H1 (cell line): ENCODE results near the gene IFI16. TPM values are rescaled to one million over a fixed set of nuclear protein-coding genes. Genes with fewer than 3 reads are reported as not detected.

ENCODE experiments used
- CTCF ChIA-PET: fragments of 300-600 bp; sonication (Branson Sonifier 250); formaldehyde crosslinking; loops from one replicate; lab custom pipeline; 2021; ENCODE audit not compliant: partially characterized antibody; lab: Charles Lee
- POLR2A ChIA-PET: fragments of 300-600 bp; sonication (Branson Sonifier 250); formaldehyde crosslinking; loops from one replicate; lab custom pipeline; 2021; ENCODE audit warnings: inconsistent platforms; ENCODE audit not compliant: partially characterized antibody; lab: Charles Lee
- DNase-seq, 2 experiments: peaks; one replicate each; pipeline versions ENCODE4 v3.0.0 to v3.0.0-alpha.2; 2010 to 2022; ENCODE audit warnings: low spot score in 2 of 2, low read depth in 1 of 2, mixed read lengths in 1 of 2
- FAIRE-seq: peaks from 2 replicates; lab custom pipeline; 2011; peaks lifted over from hg19 to GRCh38; lab: Jason Lieb, UNC
- H2AFZ ChIP-seq: 2 replicates; pipeline ENCODE4 v1.8.1; 2012; ENCODE audit warnings: low read length, inconsistent platforms
- H2AK5ac ChIP-seq: 2 replicates; pipeline ENCODE4 v1.6.1; 2013; ENCODE audit warnings: low read depth, low read length
- H2BK120ac ChIP-seq: replicated peaks from 2 replicates; pipeline ENCODE3; 2013; ENCODE audit warnings: low read depth, low read length, inconsistent platforms
- H2BK12ac ChIP-seq: 2 replicates; pipeline ENCODE4 v1.6.1; 2013; ENCODE audit warnings: low read depth, low read length
- H2BK15ac ChIP-seq: 2 replicates; pipeline ENCODE4 v1.6.1; 2013; ENCODE audit warnings: low read length
- H2BK20ac ChIP-seq: 2 replicates; pipeline ENCODE4 v1.6.1; 2013; ENCODE audit warnings: low read length
- H2BK5ac ChIP-seq: 2 replicates; pipeline ENCODE4 v1.6.1; 2013; ENCODE audit warnings: low read depth, low read length
- H3K14ac ChIP-seq: 2 replicates; pipeline ENCODE4 v1.6.1; 2013; ENCODE audit warnings: inconsistent platforms; ENCODE audit not compliant: insufficient read length
- H3K18ac ChIP-seq: 2 replicates; pipeline ENCODE4 v1.6.1; 2013; ENCODE audit warnings: low read length; ENCODE audit errors: extremely low read depth
- H3K23ac ChIP-seq: 2 replicates; pipeline ENCODE4 v1.6.1; 2013; ENCODE audit warnings: inconsistent platforms; ENCODE audit not compliant: insufficient read length
- H3K23me2 ChIP-seq: 2 replicates; pipeline ENCODE4 v1.6.1; 2013; ENCODE audit warnings: low read depth, low read length
- H3K27ac ChIP-seq: 2 replicates; pipeline ENCODE4 v1.6.1; 2011; ENCODE audit warnings: low read depth, low read length, inconsistent platforms
- H3K27me3 ChIP-seq, 4 experiments: replicated peaks in 1 of 4; 1 replicate in 1 of 4; 2 replicates in 3 of 4; pipeline versions ENCODE4 v1.6.1 to v1.8.1; 2011 to 2013; ENCODE audit warnings: low read length in 3 of 4, mild to moderate bottlenecking in 3 of 4, inconsistent platforms in 2 of 4, mixed read lengths in 2 of 4, moderate library complexity in 1 of 4; ENCODE audit not compliant: control insufficient read depth in 3 of 4, insufficient read depth in 3 of 4; ENCODE audit errors: extremely low read depth in 1 of 4
- H3K36me3 ChIP-seq, 4 experiments: 2 replicates each; pipeline versions ENCODE4 v1.6.1 to v1.8.1; 2011 to 2013; ENCODE audit warnings: mild to moderate bottlenecking in 4 of 4, low read length in 3 of 4, moderate library complexity in 2 of 4, control low read depth in 1 of 4, inconsistent platforms in 1 of 4; ENCODE audit not compliant: insufficient read depth in 4 of 4, control insufficient read depth in 2 of 4
- H3K4ac ChIP-seq: replicated peaks from 2 replicates; pipeline ENCODE3; 2013; ENCODE audit warnings: low read length, low read depth, mixed read lengths, inconsistent platforms; ENCODE audit not compliant: insufficient read length
- H3K4me1 ChIP-seq, 4 experiments: replicated peaks in 1 of 4; 1 replicate in 1 of 4; 2 replicates in 3 of 4; pipeline versions ENCODE4 v1.6.1 to v1.8.1; 2011 to 2013; ENCODE audit warnings: low read length in 3 of 4, inconsistent platforms in 2 of 4, mixed read lengths in 1 of 4; ENCODE audit not compliant: insufficient read depth in 4 of 4, control insufficient read depth in 3 of 4
- H3K4me2 ChIP-seq, 2 experiments: 2 replicates each; pipeline versions ENCODE4 v1.6.1 to v1.8.1; 2011 to 2013; ENCODE audit warnings: low read depth in 2 of 2, low read length in 2 of 2, control low read depth in 1 of 2, inconsistent platforms in 1 of 2, mild to moderate bottlenecking in 1 of 2; ENCODE audit not compliant: insufficient read depth in 1 of 2
- H3K4me3 ChIP-seq, 4 experiments: fragments of 200-600, 300-600 bp in 1 of 4; sonication (generic), shearing (Covaris generic), sonication (Bioruptor Twin) in 1 of 4; 2 replicates each; pipeline versions ENCODE4 v1.5.1 to v1.8.1; 2011 to 2016; ENCODE audit warnings: low read length in 4 of 4, low read depth in 3 of 4, control low read depth in 2 of 4, inconsistent platforms in 2 of 4, mild to moderate bottlenecking in 2 of 4, mixed read lengths in 1 of 4, moderate library complexity in 1 of 4; ENCODE audit not compliant: insufficient read depth in 2 of 4; ENCODE audit errors: extremely low read depth in 1 of 4
- H3K56ac ChIP-seq: replicated peaks from 2 replicates; pipeline ENCODE3; 2013; ENCODE audit warnings: low read depth, mild to moderate bottlenecking, mixed read lengths, low read length, inconsistent platforms; ENCODE audit not compliant: insufficient read length
- H3K79me1 ChIP-seq: 2 replicates; pipeline ENCODE4 v1.6.1; 2013; ENCODE audit warnings: low read depth, low read length, control low read depth
- H3K79me2 ChIP-seq, 2 experiments: 2 replicates each; pipeline versions ENCODE4 v1.6.1 to v1.8.1; 2012 to 2013; ENCODE audit warnings: low read length in 2 of 2, mild to moderate bottlenecking in 2 of 2, inconsistent platforms in 1 of 2; ENCODE audit not compliant: insufficient read depth in 2 of 2, control insufficient read depth in 1 of 2
- H3K9ac ChIP-seq, 4 experiments: replicated peaks in 1 of 4; 1 replicate in 1 of 4; 2 replicates in 3 of 4; pipeline versions ENCODE4 v1.6.1 to v1.8.1; 2011 to 2013; ENCODE audit warnings: low read depth in 3 of 4, low read length in 3 of 4, control low read depth in 2 of 4, mild to moderate bottlenecking in 2 of 4, moderate library complexity in 2 of 4, inconsistent platforms in 1 of 4; ENCODE audit errors: extremely low read depth in 1 of 4
- H3K9me3 ChIP-seq, 2 experiments: 2 replicates each; pipeline versions ENCODE4 v1.6.1 to v1.8.1; 2012 to 2013; ENCODE audit warnings: mild to moderate bottlenecking in 2 of 2, moderate library complexity in 2 of 2, control low read depth in 1 of 2, inconsistent platforms in 1 of 2, low read depth in 1 of 2, low read length in 1 of 2, mixed read lengths in 1 of 2; ENCODE audit not compliant: insufficient read depth in 2 of 2
- H4K20me1 ChIP-seq, 2 experiments: replicated peaks in 1 of 2; 2 replicates each; pipeline versions ENCODE3 to v1.8.1; 2011 to 2013; ENCODE audit warnings: inconsistent platforms in 2 of 2, low read length in 2 of 2, mild to moderate bottlenecking in 1 of 2; ENCODE audit not compliant: insufficient read depth in 2 of 2, control insufficient read depth in 1 of 2
- H4K5ac ChIP-seq: 2 replicates; pipeline ENCODE4 v1.6.1; 2013; ENCODE audit warnings: low read length, low read depth, mixed read lengths, inconsistent platforms; ENCODE audit not compliant: insufficient read length
- H4K8ac ChIP-seq: 2 replicates; pipeline ENCODE4 v1.8.0; 2013; ENCODE audit warnings: mild to moderate bottlenecking, moderate library complexity, low read length, inconsistent platforms; ENCODE audit not compliant: insufficient read depth; ENCODE audit errors: extremely low read depth
- H4K91ac ChIP-seq: replicated peaks from 2 replicates; pipeline ENCODE3; 2013; ENCODE audit warnings: low read length, mixed read lengths, inconsistent platforms; ENCODE audit not compliant: insufficient read length
- HDAC2 ChIP-seq, 2 experiments: fragments of 300-600 bp in 1 of 2; sonication (generic) in 1 of 2; IDR thresholded peaks; 2 replicates each; pipeline ENCODE4 v1.6.1; 2011 to 2012; ENCODE audit warnings: low read depth in 2 of 2, low read length in 2 of 2, mild to moderate bottlenecking in 2 of 2, moderate library complexity in 2 of 2, borderline replicate concordance in 1 of 2, inconsistent platforms in 1 of 2
- HDAC6 ChIP-seq: IDR thresholded peaks from one replicate; pipeline ENCODE4 v1.7.1; 2012; ENCODE audit warnings: low read depth, mild to moderate bottlenecking, inconsistent platforms, low read length, moderate library complexity
- KDM4A ChIP-seq: IDR thresholded peaks from one replicate; pipeline ENCODE4 v1.7.1; 2012; ENCODE audit warnings: low read depth, mild to moderate bottlenecking, moderate library complexity, low read length, inconsistent platforms; ENCODE audit not compliant: severe bottlenecking
- NRF1 ChIP-seq: IDR thresholded peaks from 2 replicates; pipeline ENCODE4 v1.6.1; 2011; ENCODE audit warnings: mild to moderate bottlenecking, low read depth, low read length, improper control_type of control experiment
- POU5F1 ChIP-seq: IDR thresholded peaks from 2 replicates; pipeline ENCODE4 v1.6.1; 2011; ENCODE audit warnings: low read depth, mild to moderate bottlenecking, low read length, moderate library complexity
- WGBS, 2 experiments: shearing (Covaris generic) in 1 of 2; methylation state at CpG; one replicate each; pipeline versions ENCODE4 v1.1.6 to v1.1.7; 2013 to 2015; ENCODE audit warnings: low lambda C conversion rate in 2 of 2, mixed read lengths in 2 of 2, inconsistent platforms in 1 of 2, low coverage in 1 of 2, missing lambda C conversion rate in 1 of 2; ENCODE audit not compliant: insufficient replicate concordance in 2 of 2, insufficient coverage in 1 of 2, insufficient read length in 1 of 2; ENCODE audit errors: extremely low coverage in 1 of 2, missing lambda C conversion rate in 1 of 2; 5-methylcytosine and 5-hydroxymethylcytosine counted together
- polyA plus RNA-seq, 7 experiments: library from polyadenylated mRNA; depleted of rRNA in 3 of 7; stranded (reverse) in 5 of 7; unstranded in 2 of 7; fragments of >200 nt in 5 of 7; fragments of 200-250 nt in 2 of 7; gene quantifications; 1 replicate in 5 of 7; 2 replicates in 1 of 7; 4 replicates in 1 of 7; pipeline versions ENCODE4 v1.2.1 to v1.2.3, GENCODE V29; 2011 to 2013; ENCODE audit warnings: missing spikeins in 2 of 7, mixed read lengths in 2 of 7
- total RNA-seq: library from RNA; stranded (reverse); fragmentation: NEBNext Ultra II Directional; extraction: Animal tissue kit (Norgen Biotek cat#: 25700); gene quantifications from 2 replicates; pipeline ENCODE4 v1.2.1, GENCODE V29; 2021

Gene IFI16
- total and polyA plus RNA-seq, 2 of the 8 experiments (the other 6 are each of a cell fraction or from before 2014, with no cell fraction given): 0.63 to 0.74 TPM

DNA sequence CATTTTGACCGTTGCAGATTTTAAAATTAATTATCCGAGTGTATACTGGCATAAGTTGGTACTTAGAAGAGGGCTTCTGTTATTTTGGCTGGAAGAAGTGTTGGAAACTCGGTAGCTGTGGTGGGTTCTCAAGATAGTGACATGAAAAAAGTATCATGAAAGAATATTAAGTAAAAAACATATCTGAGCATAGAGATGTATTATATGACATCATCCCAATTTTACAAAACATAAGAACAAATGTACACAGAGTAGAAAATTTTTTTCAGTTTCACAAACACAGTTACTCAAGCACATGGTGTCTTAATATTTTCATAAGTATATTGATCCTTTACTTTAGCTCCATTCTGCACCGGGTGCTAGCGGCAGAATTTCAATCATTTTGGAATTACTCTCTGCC, 684 bp downstream of the IFI16 start:
- Histone ChIP-seq H3K23ac (no peak overlapping the region), H2BK12ac (no peak overlapping the region), H2BK120ac (no peak overlapping the region), H3K4me3 (no peak overlapping the region), H2AK5ac (no peak overlapping the region), H4K5ac (no peak overlapping the region), H4K20me1 (no peaks in the 10 kb centered on the region), H2AFZ (no peak overlapping the region), H3K4ac (no peak overlapping the region), H4K8ac (no peak overlapping the region), H3K18ac (no peak overlapping the region), H3K56ac (no peak overlapping the region), H3K36me3 (no peaks in the 10 kb centered on the region), H3K4me2 (no peak overlapping the region), H3K79me2 (no peaks in the 10 kb centered on the region), H3K79me1 (no peaks in the 10 kb centered on the region), H2BK5ac (no peak overlapping the region), H3K4me1 (peaks cover 2 to 17% (median 10%) of the 10 kb centered on the region in 4 experiments; a peak in 4 of 7 replicates), H3K27ac (no peak overlapping the region), H2BK20ac (no peak overlapping the region), H3K23me2 (0 out of 2 replicates have a peak, but pooled peaks cover 4% of the 10 kb centered on the region), H3K27me3 (peaks cover 1 to 8% (median 6%) of the 10 kb centered on the region in 4 experiments; a peak in 5 of 7 replicates), H2BK15ac (no peak overlapping the region), H4K91ac (no peak overlapping the region), H3K9ac (no peak overlapping the region), H3K9me3 (no peaks in the 10 kb centered on the region), H3K14ac (no peak overlapping the region)
- ChIA-PET CTCF (interaction anchor here (0.6 kb wide), 1 partner anchor 586 kb away, joined by 5 read pairs; no protein-coding TSS in a partner anchor), POLR2A (no interaction called here)
- WGBS, 2 experiments: 89% methylated on average over 5 of the region's 5 CpGs; no CpG with 5 or more reads in 1 of the 2 experiments
- FAIRE-seq: no peak
- TF ChIP-seq HDAC2 (IDR thresholded peaks at IDR 0.05; ENCODE audit: borderline replicate concordance in 1 of 2, low read depth in 2 of 2, low read length in 2 of 2) (no peak), KDM4A (no peak), NRF1 (no peak), POU5F1 (no peak), HDAC6 (no peak)
- DNase-seq: no peak
